Hematopoietic multipotent progenitor cell treated with erythropoietin and hydrocortisone succinate and interleukin-3 and kit ligand, for 17 days (in vitro differentiated cells): Measurements from ENCODE around the gene NDUFB11.

Experiments
- DNase-seq: peaks from one replicate; pipeline ENCODE4 v3.0.0-alpha.2; 2015; ENCODE audit warnings: low spot score

Gene NDUFB11

DNA sequence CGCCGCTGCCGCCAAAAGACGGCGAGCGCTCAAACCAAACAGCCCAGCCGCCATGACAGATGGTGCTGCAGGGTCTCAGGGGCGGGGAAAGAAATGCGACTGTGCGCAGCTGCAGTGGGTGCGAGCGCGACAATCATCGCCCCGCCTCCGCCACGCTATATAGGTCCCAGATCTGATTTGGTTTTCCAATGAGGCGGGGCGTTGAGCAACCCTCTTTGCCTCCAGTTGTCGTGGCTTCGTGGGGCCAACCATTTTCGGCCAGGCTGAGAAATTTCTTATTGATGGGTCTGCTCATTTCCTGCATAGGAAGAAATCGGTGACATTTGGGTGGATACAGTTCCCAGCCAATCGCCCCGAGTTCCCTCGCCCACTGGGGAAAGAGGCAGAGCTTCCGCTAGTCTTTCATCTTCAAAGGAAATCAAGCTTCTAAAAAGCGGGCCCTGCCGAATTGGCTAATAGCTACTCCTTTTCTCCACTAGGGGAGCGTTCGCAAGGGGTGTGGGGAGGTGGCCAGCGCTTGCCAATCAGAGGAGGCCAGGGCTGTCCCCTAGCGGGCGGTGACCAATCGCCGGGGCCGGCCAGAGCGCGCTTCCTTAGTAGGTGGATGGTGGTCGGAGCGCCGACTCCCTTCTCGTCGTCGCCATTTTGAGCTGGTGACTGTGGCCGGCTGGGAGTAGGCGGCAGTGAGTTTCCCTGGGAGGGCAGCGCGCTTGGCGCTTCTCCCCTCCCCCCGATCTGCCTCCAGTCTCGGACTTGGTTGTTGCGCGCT lies at the start of gene NDUFB11, which contains the start of gene RBM10:
Gene NDUFB11 (minus strand): TSS at position 77 of the 769 bp plus-strand sequence. CDS start 23 bp downstream, at position 54.
Gene RBM10 (plus strand): TSS at position 596 of the 769 bp plus-strand sequence. CDS start 2,261 bp downstream, outside the sequence.
- DNase-seq = peak; percentile 91

DNA sequence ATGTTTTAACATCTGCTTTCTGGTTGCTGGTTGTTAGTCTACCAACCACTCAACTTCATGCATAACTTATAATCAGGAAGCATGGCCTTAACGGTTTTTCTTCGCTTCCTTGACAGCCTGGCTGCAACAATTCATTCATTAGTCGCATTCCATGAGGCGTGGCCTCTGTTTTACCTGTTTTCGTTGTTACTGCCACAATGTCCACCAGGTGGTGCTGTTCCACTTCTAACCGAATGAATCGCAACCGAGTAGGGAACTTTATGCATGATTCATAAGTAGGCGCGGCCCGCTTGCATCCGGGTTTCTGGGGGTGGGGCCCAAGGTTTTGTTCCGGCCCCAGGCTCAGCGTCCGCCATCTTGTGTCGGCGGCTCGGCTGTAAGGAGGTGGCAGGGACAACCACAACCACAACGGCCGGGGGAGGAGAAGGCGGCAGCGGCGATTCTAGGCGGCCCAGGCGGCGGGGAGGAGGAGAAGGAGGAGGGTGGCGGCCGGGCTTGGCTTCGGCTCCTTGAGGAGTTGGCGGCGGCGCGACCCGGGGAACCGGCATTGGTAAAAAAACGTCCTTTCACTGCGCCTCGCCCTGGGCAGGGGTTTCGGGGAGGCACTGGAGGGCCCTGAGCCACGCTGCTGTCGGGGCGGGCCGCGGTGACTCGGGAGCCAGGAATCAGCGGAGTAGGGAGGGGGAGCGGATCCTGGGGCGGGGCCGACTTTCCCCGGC lies 49.1 kb upstream of the NDUFB11 start, which contains the start of gene UBA1:
Gene UBA1 (plus strand): TSS at position 355 of the 719 bp plus-strand sequence. CDS start 4,974 bp downstream, outside the sequence.
- peak; percentile 95 for DNase-seq

DNA sequence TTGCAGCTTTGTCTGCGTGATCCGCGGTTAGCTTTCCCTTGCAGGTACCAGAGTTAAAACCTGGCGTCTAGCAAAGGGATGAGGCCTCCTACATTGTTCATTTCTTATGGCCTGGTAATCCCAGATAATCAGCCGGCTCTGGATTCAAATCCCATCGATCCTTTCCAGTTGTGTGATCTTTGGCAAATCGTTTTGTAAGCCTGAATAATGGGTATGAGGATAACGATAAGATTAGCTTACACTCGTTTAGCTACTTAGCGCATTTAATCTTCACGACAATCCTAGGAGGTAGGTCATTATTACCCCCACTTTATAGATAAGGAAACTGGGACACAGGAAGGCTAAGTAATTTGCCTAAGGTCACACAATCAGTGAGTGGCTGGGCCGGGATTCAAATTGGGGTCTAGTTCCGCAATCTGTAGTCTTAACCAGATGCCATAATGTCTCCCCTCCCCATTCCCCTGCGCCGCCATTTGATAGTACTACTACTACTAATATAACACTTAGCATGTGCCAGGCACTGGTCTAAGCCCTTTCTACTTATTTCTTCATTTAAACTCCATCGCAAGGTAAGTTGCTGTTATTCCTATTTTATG lies 47.4 kb upstream of the NDUFB11 start:
- DNase-seq = no peak

DNA sequence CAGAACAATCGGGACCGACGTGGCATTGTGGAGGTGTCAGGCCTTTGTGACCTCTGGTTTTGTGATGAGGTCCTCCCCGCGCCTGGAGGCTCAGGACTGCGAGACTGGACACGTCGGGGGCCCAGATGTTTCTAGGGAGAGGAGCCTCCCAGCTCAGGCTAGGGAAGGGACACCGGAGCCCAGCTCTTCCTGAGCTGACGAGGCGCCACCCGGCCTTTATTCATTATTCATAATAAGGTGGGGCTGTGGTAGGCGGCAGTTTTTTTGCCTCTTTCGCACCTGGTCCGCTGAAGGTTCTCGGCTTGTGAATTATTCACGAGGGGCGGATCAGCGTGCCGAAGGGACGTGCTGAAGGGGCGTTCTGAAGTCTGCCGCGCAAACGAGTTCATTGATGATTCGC lies 46.8 kb upstream of the NDUFB11 start:
- DNase-seq = no peak

DNA sequence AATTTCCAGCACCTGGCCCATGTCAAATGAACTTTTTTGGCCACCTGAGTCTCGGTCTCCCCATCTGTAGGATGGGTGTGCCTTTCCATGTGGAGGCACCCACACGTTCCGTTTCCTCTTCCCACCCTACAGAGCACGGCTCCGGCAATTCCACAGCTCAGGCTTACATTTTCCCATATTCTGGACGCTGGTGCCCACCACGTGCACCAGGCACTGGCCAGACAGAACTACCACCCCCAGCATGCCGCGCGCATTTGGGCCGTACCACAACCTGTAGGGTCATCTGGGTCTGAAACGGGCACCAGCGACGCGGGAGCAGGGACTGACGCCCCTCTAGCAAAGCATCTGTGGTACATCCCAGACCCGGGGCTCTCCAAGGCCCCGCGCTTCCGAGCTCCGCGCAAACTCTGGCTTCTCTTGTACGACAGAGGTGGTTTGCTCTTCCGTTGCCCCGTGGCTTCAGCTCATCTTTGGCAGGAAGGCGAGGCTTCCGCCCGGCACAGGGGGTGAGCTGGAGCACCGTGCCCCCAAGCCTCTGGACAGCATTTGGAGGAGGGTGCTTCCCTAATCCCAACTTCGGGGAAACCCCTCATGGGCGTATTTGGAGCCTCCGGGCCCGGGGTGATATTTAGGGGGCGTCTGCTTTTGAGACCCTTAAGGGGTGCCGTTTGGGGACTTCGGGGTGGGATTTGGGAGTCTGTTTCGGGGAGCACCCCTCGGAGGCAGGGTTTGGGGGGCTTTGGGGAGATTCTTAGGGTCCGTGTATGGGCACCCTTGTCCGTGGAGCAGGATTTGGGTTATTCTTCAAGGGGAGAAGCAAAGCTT lies 46.2 kb upstream of the NDUFB11 start:
- DNase-seq = peak; percentile 72

DNA sequence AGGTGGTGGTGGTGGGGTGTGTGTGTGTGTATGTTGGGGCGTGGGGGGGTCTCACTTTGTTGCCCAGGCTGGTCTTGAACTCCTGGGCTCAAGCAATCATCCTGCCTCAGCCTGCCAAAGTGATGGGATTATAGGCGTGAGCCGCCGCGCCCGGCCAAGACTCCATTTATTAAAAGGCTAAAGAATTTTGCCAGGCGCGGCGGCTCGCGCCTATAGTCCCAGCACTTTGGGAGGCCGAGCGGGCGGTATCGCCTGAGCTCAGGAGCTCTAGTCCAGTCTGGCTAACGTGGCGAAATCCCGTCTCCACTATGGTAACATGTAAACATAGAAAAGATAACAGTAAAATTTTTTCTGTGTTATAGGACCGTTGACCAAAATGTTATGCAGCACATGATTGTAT lies 45.4 kb upstream of the NDUFB11 start:
- DNase-seq = no peak

DNA sequence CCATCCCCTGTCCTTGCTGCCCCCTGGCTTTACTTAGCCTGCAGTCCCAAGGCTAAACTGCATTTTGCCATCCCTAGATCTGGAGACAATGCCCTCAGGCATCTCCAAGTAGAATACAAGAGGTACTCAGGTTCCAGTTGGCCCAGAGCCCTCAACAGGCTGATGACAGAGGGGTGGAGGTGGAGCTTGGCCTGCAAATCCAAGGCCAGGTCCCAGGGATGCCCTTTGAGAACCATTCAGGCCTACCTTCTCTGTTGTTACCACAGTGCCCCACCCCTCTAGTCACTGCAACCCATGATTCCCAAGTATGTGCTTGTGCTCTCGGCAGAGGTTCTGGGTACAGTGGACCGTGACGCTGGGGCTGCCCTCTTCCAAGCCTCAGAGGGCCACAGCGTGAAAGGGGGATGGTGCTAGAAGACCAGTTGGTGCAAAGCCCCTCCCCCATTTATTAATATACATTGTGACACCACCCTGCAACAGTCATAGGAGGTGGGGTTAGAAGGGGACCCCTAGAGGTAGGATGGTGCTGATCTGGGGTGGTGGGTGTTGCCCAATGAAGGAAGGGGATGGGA lies 42.7 kb upstream of the NDUFB11 start:
- no peak for DNase-seq

DNA sequence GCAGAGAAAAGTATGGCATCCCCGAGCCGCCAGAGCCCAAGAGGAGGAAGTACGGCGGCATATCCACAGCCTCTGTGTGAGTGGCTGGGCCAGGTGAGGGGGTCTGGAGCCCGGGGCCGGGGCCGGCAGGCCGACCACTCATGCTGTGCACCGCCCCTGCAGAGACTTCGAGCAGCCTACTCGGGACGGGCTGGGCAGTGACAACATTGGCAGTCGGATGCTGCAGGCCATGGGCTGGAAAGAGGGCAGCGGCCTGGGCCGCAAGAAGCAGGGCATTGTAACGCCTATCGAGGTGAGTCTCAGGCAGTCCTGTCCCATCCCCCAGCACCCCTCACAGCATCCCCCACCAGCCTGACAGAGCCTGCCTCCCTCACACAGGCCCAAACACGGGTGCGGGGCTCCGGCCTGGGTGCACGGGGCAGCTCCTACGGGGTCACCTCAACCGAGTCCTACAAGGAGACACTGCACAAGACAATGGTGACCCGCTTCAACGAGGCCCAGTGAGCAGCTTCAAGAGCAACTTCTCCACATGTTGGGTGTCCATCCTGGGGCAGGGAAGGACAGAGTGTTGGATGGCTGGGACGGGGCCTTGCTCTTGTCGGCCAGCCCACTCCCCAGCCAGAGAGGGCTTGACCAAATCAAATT lies 41.7 kb upstream of the NDUFB11 start:
- no peak for DNase-seq

DNA sequence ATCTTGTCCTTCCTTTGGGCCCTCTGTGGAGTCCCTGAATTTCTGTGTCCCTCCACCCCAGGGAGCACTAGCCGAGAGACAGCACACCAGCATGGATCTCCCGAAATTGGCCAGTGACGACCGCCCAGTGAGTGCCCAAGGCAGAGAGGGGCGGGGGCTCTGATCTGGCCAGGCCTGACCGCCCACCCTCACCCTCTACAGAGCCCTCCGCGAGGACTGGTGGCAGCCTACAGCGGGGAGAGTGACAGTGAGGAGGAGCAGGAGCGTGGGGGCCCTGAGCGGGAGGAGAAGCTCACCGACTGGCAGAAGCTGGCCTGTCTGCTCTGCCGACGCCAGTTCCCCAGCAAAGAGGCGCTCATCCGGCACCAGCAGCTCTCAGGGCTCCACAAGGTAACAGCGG lies 40.7 kb upstream of the NDUFB11 start:
- no peak for DNase-seq

DNA sequence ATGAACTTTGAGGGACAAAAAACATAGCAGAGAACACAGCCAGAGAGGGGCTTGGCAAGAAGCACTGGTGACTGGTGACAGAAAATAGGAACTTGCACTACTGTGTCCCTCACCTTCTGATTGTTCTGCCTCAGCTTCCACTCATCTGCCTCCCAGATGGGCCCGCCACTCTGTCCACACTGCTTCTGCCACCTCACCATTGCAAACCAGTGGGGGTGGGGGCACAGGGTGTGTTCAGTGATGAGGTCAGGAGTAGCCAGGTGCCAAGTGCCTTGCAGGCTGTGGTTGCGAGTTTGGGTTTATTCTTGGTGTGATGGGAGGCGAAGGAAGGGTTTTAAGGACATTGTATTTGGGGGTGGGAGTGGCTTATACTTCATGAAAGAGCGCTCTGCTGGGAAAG lies 40.0 kb upstream of the NDUFB11 start:
- DNase-seq = no peak

DNA sequence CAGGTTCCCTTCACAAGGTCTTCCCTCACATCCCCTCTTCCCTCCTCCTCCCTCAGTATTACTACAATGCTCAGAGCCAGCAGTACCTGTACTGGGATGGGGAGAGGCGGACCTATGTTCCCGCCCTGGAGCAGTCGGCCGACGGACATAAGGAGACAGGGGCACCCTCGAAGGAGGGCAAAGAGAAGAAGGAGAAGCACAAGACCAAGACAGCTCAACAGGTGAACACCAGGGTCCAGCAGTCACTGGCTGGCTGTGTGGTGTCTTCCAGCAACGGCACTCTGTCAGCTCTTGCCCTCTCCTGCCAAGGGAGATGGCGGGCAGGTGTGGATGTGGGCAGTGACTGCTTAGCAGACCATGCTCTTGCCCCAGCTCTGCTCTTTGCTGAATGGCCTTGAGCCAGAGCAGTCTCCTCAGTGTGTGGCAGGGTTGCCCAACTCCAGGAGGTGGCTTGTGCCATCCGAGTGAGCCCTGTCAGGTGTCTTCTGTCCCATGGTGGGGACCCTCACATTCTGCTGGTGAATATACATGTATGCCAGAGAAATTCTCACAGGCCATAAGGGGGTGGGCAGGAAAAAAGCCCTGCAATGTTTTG lies 37.7 kb upstream of the NDUFB11 start:
- no peak for DNase-seq

DNA sequence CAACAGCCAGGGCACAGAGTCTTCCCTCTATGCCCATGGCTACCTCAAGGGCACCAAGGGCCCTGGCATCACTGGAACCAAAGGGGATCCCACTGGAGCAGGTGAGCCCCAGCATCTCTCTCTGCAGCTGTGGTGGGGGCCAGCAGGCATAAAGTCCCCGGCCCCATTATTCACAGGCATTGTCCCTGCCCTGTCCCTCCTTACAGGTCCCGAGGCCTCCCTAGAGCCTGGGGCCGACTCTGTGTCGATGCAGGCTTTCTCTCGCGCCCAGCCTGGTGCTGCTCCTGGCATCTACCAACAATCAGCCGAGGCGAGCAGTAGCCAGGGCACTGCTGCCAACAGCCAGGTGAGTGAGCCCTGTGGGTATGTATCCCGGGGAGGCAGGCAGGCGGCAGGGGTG lies 36.8 kb upstream of the NDUFB11 start:
- no peak for DNase-seq

DNA sequence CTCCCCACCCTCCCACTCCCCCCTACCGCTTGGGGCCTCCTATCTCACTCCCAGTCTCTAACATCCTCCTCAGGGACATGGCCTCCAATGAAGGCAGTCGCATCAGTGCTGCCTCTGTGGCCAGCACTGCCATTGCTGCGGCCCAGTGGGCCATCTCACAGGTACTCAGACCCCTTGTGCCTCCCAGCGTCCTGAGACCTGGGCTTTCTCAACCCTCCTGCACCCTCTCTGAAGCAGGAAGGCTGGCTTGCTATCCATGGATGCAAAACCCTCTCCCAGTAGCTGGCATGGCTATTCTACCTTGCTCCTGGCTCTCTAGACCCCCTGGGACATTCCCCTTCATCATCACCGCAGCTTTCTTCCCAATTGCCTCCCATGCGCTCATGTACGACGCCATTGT lies 35.8 kb upstream of the NDUFB11 start:
- no peak for DNase-seq

DNA sequence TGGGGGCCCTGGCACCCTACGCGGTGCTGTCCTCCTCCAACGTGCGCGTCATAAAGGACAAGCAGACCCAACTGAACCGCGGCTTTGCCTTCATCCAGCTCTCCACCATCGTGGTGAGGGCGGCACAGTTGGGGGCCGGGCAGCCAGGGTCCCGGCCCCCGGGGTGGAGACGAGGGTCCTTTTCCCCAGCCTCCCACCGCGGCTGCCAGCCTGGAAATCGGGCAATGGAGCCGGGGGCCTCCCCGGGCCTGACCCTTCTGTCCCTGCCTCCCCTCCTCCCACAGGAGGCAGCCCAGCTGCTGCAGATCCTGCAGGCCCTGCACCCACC lies 35.4 kb upstream of the NDUFB11 start:
- no peak for DNase-seq

DNA sequence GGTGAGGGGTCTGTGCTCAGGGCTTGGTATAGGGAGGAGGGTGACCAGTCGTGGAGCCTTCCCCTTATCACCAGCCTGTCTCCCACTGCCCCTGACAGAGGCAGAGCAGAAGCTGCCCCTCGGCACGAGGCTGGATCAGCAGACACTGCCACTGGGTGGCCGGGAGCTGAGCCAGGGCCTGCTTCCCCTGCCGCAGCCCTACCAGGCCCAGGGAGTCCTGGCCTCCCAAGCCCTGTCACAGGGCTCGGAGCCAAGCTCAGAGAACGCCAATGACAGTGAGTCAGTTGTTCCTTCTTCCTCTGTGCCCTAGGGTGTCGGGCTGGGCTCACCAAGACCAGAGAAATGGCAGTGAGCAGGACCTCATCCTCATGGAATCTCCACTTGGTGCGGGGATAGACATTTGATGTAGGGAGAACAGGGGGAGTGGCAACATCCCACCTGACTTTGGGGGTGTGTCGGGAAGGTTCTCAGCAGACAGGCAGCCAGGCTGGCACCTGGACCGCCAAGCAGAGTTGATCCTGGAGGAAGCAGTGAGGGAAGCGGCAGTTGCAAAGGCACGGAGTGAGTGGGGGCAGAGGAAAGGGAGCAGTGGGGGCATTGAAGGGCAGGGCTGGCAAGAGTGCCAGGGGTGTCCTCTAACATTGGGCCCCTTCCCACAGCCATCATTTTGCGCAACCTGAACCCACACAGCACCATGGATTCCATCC lies 34.9 kb upstream of the NDUFB11 start:
- no peak for DNase-seq

DNA sequence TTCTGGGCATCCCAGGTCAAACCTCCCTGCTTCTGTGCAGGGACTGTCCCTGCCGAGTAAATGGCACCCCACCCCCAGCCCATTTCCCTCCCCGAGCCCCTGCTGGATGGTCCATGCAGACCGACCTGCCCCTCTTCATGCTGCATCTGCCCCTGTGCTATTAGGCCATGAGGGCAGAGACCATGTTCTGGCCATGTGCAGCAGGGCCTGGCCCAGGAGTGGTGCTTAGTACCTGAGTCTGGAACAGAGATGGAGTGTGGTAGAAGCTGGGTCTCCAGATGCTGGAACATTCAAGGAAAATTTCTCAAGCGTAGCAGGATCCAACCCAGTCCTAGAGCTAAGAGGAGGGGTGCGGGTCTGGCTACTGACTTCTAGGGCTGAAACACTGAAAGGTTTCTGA lies 33.8 kb upstream of the NDUFB11 start:
- no peak for DNase-seq

DNA sequence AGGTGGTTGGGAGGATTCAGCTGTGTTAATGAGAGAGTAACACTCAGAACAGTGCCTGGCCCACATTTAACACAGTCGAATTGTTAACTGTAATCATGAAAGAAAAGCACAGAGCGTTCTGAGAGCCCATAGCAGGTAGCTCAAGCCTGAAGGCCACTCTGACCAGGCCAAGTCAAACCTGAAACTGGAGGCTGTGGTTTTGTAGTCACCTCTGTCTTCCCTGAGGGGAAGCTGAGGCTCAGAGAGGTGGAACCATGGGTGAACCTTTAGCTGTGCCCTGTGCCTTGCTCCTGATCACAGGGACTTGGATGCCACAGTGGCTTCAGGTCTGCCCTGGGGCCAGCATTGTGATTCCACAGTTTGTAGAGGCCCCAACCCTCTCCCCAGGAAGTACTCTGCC lies 32.6 kb upstream of the NDUFB11 start:
- no peak for DNase-seq

DNA sequence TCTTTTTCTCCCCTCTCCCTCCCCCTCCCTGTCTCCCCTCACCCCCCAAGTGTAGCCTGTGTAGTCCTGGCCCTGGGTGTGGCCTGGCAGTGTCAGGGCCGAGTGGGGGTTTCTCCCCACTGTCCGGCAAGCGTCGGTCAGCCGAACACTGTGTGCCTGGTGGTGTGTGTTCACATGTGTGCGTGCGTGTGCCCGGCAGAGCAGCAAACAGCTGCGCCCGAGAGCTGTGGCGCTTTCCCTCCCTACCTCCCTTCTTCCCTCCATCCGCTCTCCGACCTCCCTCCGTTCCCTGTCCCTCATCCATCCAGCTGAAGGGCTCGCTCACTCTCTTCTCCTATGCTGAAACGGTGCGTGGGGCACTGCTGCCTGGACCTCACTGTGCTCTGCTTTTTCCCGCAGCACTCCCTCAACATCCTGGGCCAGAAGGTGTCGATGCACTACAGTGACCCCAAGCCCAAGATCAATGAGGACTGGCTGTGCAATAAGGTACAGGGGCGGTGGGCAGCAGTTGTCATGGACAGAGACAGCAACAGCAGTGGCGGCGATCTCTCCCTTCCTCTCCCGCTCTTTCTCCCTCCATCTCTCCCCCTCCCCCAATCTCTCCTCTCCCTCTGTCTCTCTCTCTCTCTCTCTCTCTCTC lies 31.7 kb upstream of the NDUFB11 start:
- DNase-seq = no peak

DNA sequence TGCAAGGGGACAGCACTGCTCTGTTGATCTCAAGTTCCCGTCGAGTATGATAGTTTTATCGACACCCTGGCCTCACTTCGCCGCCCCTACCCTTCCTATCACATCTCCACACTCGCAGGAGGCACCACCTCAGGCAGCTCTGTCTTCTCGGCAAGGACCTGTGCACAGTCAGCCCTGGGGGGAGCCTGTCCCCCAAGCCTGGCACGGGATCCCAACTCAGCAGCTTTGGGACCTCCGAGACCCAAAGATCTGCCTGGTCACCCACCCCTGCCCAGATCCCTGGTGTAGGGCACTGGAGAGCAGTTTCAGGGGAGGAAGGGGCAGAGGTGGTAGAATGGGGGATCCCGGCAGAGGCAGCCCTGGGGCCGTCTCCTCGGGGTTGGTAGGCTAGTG lies 31.1 kb upstream of the NDUFB11 start:
- DNase-seq = no peak
